Smooth muscle cell (in vitro differentiated cells): ENCODE results near the gene CTXN3. TPM values are rescaled to one million over a fixed set of nuclear protein-coding genes. Genes with fewer than 3 reads are reported as not detected.
A peak's percentile ranks its signal among the peaks of the same experiment; 100 is the strongest.

Experiments used
- DNase-seq: peaks from one replicate; lab custom pipeline; 2025; ENCODE audit not compliant: unreplicated experiment; lab: John Stamatoyannopoulos, UW
- H2AFZ ChIP-seq: fragments of 200-600 bp; sonication (generic); 2 replicates; pipeline ENCODE4 v1.6.0; 2016; ENCODE audit warnings: antibody characterized with exemption, low read depth, mild to moderate bottlenecking
- H3F3A ChIP-seq: fragments of 200-600 bp; sonication (generic); 2 replicates; pipeline ENCODE4 v1.6.0; 2017; ENCODE audit warnings: antibody characterized with exemption, low read depth
- H3K27ac ChIP-seq: fragments of 200-600 bp; sonication (generic); 2 replicates; pipeline ENCODE4 v1.5.1; 2016; ENCODE audit warnings: low read depth, mild to moderate bottlenecking
- H3K27me3 ChIP-seq: fragments of 200-600 bp; sonication (generic); 2 replicates; pipeline ENCODE4 v1.6.1; 2016; ENCODE audit warnings: low read depth, mild to moderate bottlenecking
- H3K36me3 ChIP-seq: fragments of 200-600 bp; sonication (generic); 2 replicates; pipeline ENCODE4 v1.5.1; 2016; ENCODE audit warnings: low read depth
- H3K4me1 ChIP-seq: fragments of 200-600 bp; sonication (generic); 2 replicates; pipeline ENCODE4 v1.5.1; 2016; ENCODE audit warnings: low read depth
- H3K4me2 ChIP-seq: fragments of 200-600 bp; sonication (generic); 2 replicates; pipeline ENCODE4 v1.6.0; 2016; ENCODE audit warnings: mild to moderate bottlenecking
- H3K4me3 ChIP-seq: fragments of 200-600 bp; sonication (generic); 2 replicates; pipeline ENCODE4 v1.5.1; 2016; ENCODE audit warnings: mild to moderate bottlenecking
- H3K79me2 ChIP-seq: fragments of 200-600 bp; sonication (generic); 2 replicates; pipeline ENCODE4 v1.6.0; 2016; ENCODE audit warnings: low read depth, mild to moderate bottlenecking
- H3K9ac ChIP-seq: fragments of 200-600 bp; sonication (generic); 2 replicates; pipeline ENCODE4 v1.6.0; 2016; ENCODE audit warnings: low read depth
- H3K9me3 ChIP-seq: fragments of 200-600 bp; sonication (generic); replicated peaks from 2 replicates; pipeline ENCODE4 v1.5.1; 2016; ENCODE audit warnings: low read depth
- H4K20me1 ChIP-seq: fragments of 200-600 bp; sonication (generic); 2 replicates; pipeline ENCODE4 v1.6.0; 2016; ENCODE audit warnings: low read depth
- WGBS: methylation state at CpG from one replicate; pipeline ENCODE4 v1.1.7; 2016; ENCODE audit warnings: low lambda C conversion rate; 5-methylcytosine and 5-hydroxymethylcytosine counted together
- polyA plus RNA-seq: library from polyadenylated mRNA; unstranded; fragments of >200 nt; fragmentation: Nextera tagmentation; extraction: Ambion mirVana; gene quantifications from 2 replicates; pipeline ENCODE4 v1.2.1, GENCODE V29; 2016
- total RNA-seq: library from RNA; depleted of rRNA; stranded (reverse); fragments of >200 nt; gene quantifications from 2 replicates; pipeline ENCODE4 v1.2.3, GENCODE V29; 2014
- TF ChIP-seq, protein P1 (sequence below): fragments of 200-600 bp; sonication (generic); IDR thresholded peaks from 2 replicates; pipeline ENCODE4 v1.5.1; 2017; ENCODE audit warnings: borderline replicate concordance, mild to moderate bottlenecking, antibody characterized with exemption; ENCODE audit not compliant: insufficient read depth, poor library complexity, severe bottlenecking

The CTXN3 gene
- total and polyA plus RNA-seq, 2 experiments from 2014 or later, result not detected

DNA sequence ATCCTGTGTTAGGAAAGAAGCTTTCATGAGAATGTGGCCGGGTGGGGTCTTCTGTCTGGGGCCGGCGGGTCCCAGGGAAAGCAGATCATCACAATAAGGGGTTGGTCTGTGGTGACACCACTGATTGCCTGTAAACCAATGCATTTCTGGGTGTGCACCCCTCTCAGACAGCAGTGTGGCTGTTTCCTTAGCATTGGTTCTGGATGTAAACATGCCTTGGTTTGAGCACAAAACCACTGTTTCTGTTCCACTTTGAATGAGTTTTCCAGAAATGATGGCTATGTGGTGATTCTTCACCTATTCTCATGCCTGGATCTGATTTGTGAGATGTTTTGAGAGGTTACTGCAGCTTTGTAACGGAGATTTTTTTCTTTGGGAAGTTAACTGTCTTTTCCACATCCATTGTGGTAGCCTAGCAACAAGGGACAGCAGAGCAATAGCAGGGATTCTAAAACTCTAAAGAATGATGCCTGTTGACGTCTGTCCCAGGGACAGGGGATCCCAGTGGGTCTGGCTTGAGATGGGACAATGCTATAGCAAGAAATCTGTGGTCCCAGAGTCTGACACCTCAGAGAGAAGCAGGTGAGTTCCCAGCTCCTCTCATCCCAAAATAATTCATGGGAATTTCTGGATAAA is 54.2 kb downstream of the CTXN3 start, which contains the start of gene CCDC192:
CCDC192 (plus strand) TSS at position 466 of the 636 bp plus-strand sequence; CDS start at position 521, 55 bp downstream.
- no peak for DNase-seq
- Histone ChIP-seq H4K20me1 (no peaks in the 10 kb centered on the region), H3F3A (peaks cover 6% of the 10 kb centered on the region), H3K27ac (no peak within 1 kb of the TSS), H2AFZ (no peak within 1 kb of the TSS), H3K79me2 (no peaks in the 10 kb centered on the region), H3K9ac (no peak within 1 kb of the TSS), H3K36me3 (no peaks in the 10 kb centered on the region), H3K9me3 (no peaks in the 10 kb centered on the region), H3K4me2 (no peak within 1 kb of the TSS), H3K27me3 (no peaks in the 10 kb centered on the region), H3K4me1 (peaks cover 25% of the 10 kb centered on the region), H3K4me3 (no peak within 1 kb of the TSS)
- 73% methylated on average over 5 of the region's 5 CpGs for WGBS
- TF ChIP-seq, protein P1, sequence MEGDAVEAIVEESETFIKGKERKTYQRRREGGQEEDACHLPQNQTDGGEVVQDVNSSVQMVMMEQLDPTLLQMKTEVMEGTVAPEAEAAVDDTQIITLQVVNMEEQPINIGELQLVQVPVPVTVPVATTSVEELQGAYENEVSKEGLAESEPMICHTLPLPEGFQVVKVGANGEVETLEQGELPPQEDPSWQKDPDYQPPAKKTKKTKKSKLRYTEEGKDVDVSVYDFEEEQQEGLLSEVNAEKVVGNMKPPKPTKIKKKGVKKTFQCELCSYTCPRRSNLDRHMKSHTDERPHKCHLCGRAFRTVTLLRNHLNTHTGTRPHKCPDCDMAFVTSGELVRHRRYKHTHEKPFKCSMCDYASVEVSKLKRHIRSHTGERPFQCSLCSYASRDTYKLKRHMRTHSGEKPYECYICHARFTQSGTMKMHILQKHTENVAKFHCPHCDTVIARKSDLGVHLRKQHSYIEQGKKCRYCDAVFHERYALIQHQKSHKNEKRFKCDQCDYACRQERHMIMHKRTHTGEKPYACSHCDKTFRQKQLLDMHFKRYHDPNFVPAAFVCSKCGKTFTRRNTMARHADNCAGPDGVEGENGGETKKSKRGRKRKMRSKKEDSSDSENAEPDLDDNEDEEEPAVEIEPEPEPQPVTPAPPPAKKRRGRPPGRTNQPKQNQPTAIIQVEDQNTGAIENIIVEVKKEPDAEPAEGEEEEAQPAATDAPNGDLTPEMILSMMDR, result no peak

DNA sequence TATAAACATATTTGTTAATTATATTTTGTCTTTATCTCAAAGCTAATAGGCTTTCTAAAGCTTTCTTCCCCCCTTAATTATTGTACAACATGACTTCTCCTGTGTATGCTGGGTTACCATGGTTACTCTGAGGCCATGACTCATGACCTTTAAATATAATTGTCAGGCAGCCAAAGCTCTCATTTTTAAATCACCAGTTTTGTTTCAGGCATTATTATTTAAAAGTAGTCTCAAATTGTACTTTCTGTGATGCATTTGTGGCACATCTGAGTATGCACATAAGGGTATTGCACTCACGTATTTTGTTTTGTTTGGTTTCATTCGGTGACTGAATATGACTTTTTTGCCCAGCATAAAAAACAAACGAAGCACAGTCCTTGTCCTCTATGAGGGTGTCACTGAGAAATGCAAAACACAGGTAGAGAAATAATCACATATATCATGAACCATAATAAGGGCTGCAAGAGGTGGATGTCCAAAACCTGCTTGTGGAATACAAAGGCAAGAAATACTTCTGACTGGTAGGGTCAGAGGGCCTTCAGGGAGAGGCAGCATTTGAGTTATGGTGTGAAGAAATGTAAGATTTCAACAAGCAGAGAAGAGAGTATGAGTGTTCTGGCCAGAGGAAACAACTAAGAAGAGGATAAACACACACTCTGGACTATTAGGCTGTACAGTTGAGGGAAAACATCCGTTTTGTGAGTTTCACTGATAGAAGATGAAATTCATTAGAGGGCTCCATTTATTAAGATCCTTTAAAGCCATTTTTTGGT is 56.4 kb downstream of the CTXN3 start:
- Histone ChIP-seq H3K27ac (peak overlapping the region; percentile 74), H3K79me2 (no peaks in the 10 kb centered on the region), H3K9ac (peak overlapping the region; percentile 68), H3K4me1 (peaks cover 12% of the 10 kb centered on the region), H3K9me3 (no peaks in the 10 kb centered on the region), H4K20me1 (no peaks in the 10 kb centered on the region), H3F3A (no peaks in the 10 kb centered on the region), H3K27me3 (no peaks in the 10 kb centered on the region), H3K4me2 (no peak overlapping the region), H2AFZ (peak overlapping the region; percentile 20), H3K4me3 (no peak overlapping the region), H3K36me3 (no peaks in the 10 kb centered on the region)
- TF ChIP-seq, protein P1, result no peak
- no peak for DNase-seq
- WGBS, result 76% methylated on average over 4 of the region's 4 CpGs

GRCh38 chr5:127706691-127707090 is 57.8 kb downstream of the CTXN3 start:
- H3K27ac ChIP-seq, result no peak overlapping the region
- H3F3A ChIP-seq, result no peaks in the 10 kb centered on the region
- H3K4me3 ChIP-seq, result no peak overlapping the region
- H3K36me3 ChIP-seq, result no peaks in the 10 kb centered on the region
- no peaks in the 10 kb centered on the region for H3K4me1 ChIP-seq
- H3K79me2 ChIP-seq, result no peaks in the 10 kb centered on the region
- H3K9me3 ChIP-seq, result no peaks in the 10 kb centered on the region
- H3K4me2 ChIP-seq, result no peak overlapping the region
- H4K20me1 ChIP-seq, result no peaks in the 10 kb centered on the region
- no peak overlapping the region for H2AFZ ChIP-seq
- 58% methylated on average over 1 of the region's 1 CpG for WGBS
- no peak overlapping the region for H3K9ac ChIP-seq
- no peaks in the 10 kb centered on the region for H3K27me3 ChIP-seq
- no peak for DNase-seq
- TF ChIP-seq, protein P1, result no peak
